PC-3 (cell line): ENCODE data around the gene GPC1.

ENCODE experiments used
- CTCF ChIP-seq: fragments of 300-600 bp; sonication (generic); conservative IDR thresholded peaks from 2 replicates; pipeline ENCODE4 v1.5.1; 2017; ENCODE audit warnings: antibody characterized with exemption, low read depth, mild to moderate bottlenecking, low read length
- EZH2 ChIP-seq: fragments of 300-600 bp; sonication (generic); IDR thresholded peaks from one replicate; pipeline ENCODE4 v1.6.1; 2017; ENCODE audit warnings: antibody characterized with exemption, mild to moderate bottlenecking, low read length; ENCODE audit not compliant: unreplicated experiment
- EZH2phosphoT487 ChIP-seq: fragments of 300-600 bp; sonication (generic); IDR thresholded peaks from 2 replicates; pipeline ENCODE4 v1.6.1; 2018; ENCODE audit warnings: mild to moderate bottlenecking, antibody characterized with exemption, low read length, borderline replicate concordance

GRCh38 chr2:240386326-240386725 is 49.1 kb upstream of the GPC1 start:
- TF ChIP-seq EZH2 (no peak), CTCF (no peak), EZH2phosphoT487 (no peak)
